Mammary epithelial cell (primary cell): Measurements from ENCODE around the gene MUC12.

Experiments
- CTCF ChIP-seq, 2 donors: IDR thresholded peaks in 1 of 2; conservative IDR thresholded peaks in 1 of 2; 2 replicates each; pipeline ENCODE4 v1.5.1; 2011 to 2012; ENCODE audit warnings: inconsistent platforms in 2 of 2, low read length in 2 of 2, mild to moderate bottlenecking in 2 of 2, control low read depth in 1 of 2, low read depth in 1 of 2; ENCODE audit not compliant: insufficient read depth in 1 of 2; ENCODE audit errors: extremely low read depth in 1 of 2
- EZH2 ChIP-seq: IDR thresholded peaks from 2 replicates; pipeline ENCODE4 v1.6.1; 2012; ENCODE audit warnings: low read length, inconsistent platforms, borderline replicate concordance

GRCh38 chr7:100968650-100969049, 715 bp upstream of the MUC12 start:
- TF ChIP-seq CTCF (conservative IDR thresholded peaks at IDR 0.05 in 1 of 2, IDR thresholded peaks at IDR 0.05 in 1 of 2; ENCODE audit: extremely low read depth in 1 of 2, insufficient read depth in 1 of 2, low read depth in 1 of 2, low read length in 2 of 2) (no peak), EZH2 (no peak)
